Stimulated activated CD4-positive, alpha-beta T cell treated with anti-CD3 and anti-CD28 coated beads, TNF-alpha, amount 100 ng/mL, for 1 hour (primary cell): ENCODE measurements around the gene AGT.
"Not testable (repeated sequence)": the region's sequence is repeated elsewhere in the genome, so short reads cannot be mapped to it uniquely, and the experiment has no call there.

Experiments
- DNase-seq, 3 donors: peaks; one replicate each; pipeline ENCODE4 v3.0.0-alpha.2; 2020; ENCODE audit warnings: low read depth in 3 of 3, low spot score in 1 of 3

AGT gene

DNA sequence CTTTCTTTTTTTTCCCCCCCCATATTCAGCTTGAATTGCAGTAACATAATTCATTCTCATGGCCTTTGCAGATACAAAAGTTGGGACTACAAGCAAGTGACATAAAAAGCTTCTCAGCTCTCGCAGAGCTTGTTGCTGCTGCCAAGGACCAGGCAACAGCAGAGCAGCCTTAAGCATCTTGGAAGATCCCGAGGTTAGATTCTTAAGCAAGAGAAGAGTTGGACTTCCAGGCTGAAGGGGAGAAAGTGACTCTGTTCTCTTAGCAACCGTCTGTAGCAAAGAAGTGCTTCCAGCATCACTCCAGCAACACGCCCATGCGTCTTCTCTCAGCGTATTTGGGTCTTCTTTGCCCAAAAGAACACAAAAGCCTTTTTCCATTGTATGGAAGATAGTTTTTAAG lies 20.7 kb downstream of the AGT start:
- DNase-seq, result no peak

GRCh38 chr1:230691615-230692014 lies 22.3 kb downstream of the AGT start:
- DNase-seq, result no peak

- no peak for DNase-seq
Measured at GRCh38 chr1:230690101-230690500, 23.8 kb downstream of the AGT start.

DNA sequence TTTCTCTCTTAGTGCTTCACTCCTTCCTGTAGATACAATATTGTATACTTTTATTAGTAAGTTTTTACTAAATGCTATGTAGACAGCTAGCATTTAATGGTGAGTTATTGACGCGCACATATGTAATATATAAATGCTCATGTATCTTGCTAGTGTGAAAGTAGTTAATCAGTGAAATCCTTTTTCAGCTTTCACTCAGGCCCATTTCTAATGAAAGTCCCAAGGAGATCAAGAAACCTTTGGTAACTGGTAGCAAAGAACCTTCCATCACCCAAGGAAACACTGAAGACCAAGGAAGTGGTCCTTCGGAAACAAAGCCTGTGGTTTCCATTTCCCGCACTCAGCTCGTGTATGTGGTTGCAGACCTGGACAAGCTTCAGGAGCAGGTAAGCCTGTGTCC lies 27.2 kb downstream of the AGT start:
- no peak for DNase-seq

DNA sequence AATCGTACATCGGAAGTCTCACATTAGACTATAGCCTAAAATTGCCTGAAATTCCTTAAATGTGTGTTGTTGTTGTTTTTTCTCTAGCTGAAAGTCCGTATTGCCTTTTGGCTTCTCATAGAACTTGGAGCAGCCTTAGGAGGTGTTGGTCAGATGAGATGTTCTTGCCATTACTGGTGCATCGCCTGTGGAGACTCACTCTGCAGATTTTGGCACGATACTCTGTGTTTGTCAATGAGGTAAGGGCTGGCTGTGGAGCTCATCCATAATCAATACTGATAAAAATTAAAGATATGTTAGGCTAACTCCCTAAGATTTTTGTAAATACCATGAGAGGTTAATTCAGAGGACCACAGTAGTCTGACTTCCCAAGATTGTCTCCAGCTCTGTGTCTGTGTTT lies 28.9 kb downstream of the AGT start:
- DNase-seq, result no peak

GRCh38 chr1:230684146-230684545 lies 29.8 kb downstream of the AGT start:
- DNase-seq, result no peak

GRCh38 chr1:230682882-230683610 lies 30.9 kb downstream of the AGT start:
- no peak for DNase-seq

DNA sequence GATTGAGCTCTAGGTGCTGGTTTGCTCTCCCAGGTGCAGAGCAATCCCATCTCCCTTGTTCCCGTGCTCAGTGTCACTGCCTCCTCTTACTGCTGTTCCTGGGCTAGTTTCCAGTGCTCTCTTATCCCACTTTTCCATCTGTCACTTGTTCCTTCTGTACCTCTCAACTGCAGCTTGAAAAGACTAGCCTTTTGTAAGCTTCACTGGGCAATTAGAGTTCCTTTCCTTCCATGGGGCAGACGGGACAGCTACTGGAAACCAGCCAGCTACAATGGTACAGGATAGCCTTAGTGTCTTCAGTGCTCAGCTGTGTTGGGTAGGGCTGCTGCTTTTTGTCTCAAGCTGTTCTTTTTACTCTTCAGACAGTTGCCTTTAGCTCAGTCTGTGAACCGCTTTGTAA lies 31.6 kb downstream of the AGT start:
- DNase-seq, result no peak

- no peak for DNase-seq
Measured at GRCh38 chr1:230681599-230681998, 32.3 kb downstream of the AGT start.

DNA sequence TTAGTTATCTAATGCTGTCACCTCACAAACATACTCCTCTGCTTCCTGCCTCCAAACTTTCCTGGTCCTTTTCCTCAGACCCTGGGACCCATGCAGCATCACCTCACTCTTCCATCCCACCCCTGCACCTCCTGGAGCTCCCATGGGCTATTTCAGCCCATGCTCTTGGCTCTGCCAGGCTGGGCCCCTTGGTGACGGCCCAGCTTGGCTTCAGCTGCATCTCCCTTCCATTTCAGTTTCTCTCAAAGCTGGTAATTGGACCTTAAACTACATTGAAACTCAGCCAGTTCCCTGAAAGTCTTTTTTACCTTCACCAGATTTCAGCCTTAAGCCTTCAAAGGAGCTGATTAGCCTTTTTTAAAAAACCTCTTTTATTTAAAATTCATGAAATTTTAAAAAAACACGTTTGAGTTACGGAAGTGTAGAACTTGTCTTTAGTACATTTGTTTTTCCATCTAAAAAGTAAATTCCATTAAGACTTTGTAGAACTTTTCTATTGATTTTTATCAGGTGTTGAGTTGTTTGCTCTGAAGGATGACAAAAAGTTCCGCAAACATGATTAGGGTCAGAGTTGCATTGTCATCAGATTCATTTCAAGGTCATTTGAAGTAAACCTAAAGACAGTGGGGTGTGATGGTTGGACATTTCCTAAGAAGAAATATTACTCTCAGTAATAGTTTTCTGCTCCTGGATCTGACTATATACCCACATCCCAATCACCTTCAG lies 33.5 kb downstream of the AGT start:
- DNase-seq, result no peak

- DNase-seq, result no peak
Measured at GRCh38 chr1:230679825-230680224, 34.1 kb downstream of the AGT start.

DNA sequence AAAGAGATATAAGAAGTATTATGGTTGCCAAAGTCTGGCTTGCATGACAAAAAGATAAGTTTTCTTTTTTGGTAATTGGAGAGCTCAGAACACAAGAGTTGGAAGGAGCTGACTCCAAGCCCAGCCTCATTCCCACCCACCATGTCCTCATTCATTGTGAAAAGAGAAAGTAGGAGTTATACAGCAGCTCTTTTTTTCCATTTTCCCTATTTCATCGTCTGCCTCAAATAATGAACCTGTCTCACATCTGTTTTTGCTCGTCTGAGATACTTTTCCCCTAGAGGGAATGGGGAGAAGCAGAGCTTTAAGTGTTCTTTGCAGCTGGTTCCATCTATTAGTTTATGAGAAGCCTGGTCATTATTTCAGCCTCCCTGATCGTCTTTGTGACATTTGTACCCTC lies 34.7 kb downstream of the AGT start:
- no peak for DNase-seq

DNA sequence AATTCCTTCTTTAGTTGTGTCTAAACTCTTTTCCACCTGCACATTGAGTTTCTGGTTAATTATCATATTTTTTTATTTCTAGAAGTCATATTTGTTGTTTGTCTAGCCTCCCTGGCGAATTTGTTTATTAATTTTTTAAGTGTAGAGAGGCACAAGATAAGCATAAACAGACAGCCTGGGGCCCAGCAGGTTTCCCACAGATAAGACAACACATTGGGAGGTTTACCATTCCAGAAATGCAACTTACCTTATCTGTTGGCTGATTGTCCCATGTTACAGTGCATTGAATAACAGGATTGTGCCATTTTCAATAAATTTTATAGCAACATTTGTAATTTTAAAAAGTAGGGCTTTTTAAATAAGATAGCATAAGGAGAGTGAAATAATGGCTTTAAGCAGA lies 36.7 kb downstream of the AGT start:
- DNase-seq, result no peak

- DNase-seq, result no peak
Measured at GRCh38 chr1:230674581-230674980, 39.3 kb downstream of the AGT start.

DNA sequence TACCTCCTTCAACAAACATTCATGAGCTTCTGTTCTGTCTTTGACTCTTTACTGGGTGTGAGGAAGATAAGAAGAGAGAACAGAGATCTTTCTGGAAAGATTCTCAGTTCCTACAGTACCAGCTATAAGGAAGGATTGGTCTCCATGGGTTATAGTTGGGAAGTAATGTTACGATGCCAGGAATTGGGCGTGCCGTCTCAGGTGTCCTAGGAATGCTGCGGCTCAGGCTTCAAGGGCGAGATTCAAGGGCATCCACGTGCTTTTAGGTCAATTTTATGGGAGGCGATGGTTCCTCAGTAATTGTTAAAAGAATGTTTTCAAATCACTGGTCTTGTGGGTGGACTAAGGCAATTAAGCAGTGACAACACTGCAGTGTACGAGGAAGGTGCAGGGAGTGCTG lies 44.4 kb downstream of the AGT start:
- DNase-seq, result no peak

DNA sequence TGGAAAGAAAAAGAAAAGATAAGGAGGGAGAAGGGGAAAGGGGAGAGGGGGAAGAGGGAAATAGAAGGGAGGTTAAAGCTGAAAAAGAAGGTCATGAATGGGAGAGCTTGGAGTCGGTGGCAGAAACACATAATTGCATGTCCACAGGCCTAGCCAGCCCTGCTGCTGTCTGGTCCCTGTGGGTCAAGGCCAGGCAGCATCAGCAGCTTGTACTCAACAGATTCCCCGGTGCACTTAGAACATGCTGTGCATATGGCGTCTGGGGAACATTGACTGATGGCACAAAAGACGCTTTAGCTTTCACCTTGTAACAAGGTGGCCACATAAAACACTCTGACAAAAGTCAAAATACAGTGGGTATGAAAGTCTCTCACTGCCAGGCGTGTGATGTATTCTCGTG lies 45.7 kb downstream of the AGT start:
- no peak for DNase-seq

DNA sequence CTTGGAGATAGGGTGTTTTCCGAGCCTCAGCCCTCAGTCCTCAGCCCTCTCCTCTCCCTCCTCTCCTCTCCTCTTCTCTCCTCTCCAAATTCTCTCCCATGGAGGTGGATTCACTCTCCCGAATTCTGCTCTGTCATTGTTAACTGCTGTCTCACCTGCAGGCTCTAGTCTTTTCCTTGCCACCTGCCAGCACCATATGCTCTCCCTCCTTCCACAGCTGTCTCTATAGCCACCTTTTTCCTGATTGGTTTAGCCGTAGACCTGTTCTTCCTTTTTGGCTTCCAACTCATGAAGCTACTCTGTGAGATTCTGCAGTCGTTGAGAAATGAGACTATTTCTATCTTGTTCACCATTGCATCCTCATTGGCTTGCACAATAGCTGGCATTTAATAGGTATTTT lies 51.9 kb downstream of the AGT start:
- no peak for DNase-seq

- no peak for DNase-seq
Measured at GRCh38 chr1:230658691-230659090, 55.2 kb downstream of the AGT start.

GRCh38 chr1:230658103-230658502 lies 55.8 kb downstream of the AGT start:
- not testable (repeated sequence) for DNase-seq

- DNase-seq, result not testable (repeated sequence)
Measured at GRCh38 chr1:230656719-230657118, 57.2 kb downstream of the AGT start.
